ENCODE results near the gene EEF2KMT.
"Not testable (repeated sequence)": the region's sequence is repeated elsewhere in the genome, so short reads cannot be mapped to it uniquely, and the experiment has no call there.

DNA sequence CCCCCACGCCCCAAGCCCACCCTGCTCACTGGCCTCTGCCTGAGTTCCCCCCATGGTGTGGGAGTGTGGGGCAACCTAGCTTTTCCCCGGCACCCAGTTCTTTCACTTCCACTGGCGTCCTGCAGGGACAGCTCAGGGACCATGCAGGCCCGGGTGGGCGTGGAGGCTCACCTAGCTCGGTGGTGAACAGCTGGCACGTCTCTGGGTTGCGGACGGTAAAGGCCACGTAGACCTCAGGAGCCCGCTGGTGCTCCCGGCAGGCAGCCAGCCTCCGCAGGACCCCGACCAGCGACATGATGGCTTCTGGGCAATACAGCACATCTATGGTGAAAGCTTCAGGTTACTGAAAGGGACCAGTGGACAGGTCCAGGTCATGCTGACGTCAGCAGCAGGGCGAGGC is 8.7 kb downstream of the EEF2KMT start:
- TF ChIP-seq EP300 (IDR thresholded peaks at IDR 0.05; ENCODE audit: borderline replicate concordance in 1 of 2, low read depth in 2 of 2, low read length in 2 of 2); NRF1 (IDR thresholded peaks at IDR 0.05; ENCODE audit: low read depth, low read length); SRF (IDR thresholded peaks at IDR 0.05; ENCODE audit: low read depth, low read length); ZNF274 (IDR thresholded peaks at IDR 0.05; ENCODE audit: borderline replicate concordance, extremely low read depth, low read length): not testable (repeated sequence)
- TF ChIP-seq, protein P1, sequence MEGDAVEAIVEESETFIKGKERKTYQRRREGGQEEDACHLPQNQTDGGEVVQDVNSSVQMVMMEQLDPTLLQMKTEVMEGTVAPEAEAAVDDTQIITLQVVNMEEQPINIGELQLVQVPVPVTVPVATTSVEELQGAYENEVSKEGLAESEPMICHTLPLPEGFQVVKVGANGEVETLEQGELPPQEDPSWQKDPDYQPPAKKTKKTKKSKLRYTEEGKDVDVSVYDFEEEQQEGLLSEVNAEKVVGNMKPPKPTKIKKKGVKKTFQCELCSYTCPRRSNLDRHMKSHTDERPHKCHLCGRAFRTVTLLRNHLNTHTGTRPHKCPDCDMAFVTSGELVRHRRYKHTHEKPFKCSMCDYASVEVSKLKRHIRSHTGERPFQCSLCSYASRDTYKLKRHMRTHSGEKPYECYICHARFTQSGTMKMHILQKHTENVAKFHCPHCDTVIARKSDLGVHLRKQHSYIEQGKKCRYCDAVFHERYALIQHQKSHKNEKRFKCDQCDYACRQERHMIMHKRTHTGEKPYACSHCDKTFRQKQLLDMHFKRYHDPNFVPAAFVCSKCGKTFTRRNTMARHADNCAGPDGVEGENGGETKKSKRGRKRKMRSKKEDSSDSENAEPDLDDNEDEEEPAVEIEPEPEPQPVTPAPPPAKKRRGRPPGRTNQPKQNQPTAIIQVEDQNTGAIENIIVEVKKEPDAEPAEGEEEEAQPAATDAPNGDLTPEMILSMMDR (IDR thresholded peaks at IDR 0.05; ENCODE audit: control extremely low read depth in 1 of 3, insufficient read depth in 1 of 3, low read depth in 1 of 3, low read length in 3 of 3): not testable (repeated sequence)

All from H1 (cell line).